ENCODE results near the gene ZNF780A. TPM values are rescaled to one million over a fixed set of nuclear protein-coding genes. Genes with fewer than 3 reads are reported as not detected.
"Not testable (repeated sequence)": the region's sequence is repeated elsewhere in the genome, so short reads cannot be mapped to it uniquely, and the experiment has no call there.

Gene ZNF780A
- total RNA-seq, 1 donor from 2014 or later = 8.1 TPM

DNA sequence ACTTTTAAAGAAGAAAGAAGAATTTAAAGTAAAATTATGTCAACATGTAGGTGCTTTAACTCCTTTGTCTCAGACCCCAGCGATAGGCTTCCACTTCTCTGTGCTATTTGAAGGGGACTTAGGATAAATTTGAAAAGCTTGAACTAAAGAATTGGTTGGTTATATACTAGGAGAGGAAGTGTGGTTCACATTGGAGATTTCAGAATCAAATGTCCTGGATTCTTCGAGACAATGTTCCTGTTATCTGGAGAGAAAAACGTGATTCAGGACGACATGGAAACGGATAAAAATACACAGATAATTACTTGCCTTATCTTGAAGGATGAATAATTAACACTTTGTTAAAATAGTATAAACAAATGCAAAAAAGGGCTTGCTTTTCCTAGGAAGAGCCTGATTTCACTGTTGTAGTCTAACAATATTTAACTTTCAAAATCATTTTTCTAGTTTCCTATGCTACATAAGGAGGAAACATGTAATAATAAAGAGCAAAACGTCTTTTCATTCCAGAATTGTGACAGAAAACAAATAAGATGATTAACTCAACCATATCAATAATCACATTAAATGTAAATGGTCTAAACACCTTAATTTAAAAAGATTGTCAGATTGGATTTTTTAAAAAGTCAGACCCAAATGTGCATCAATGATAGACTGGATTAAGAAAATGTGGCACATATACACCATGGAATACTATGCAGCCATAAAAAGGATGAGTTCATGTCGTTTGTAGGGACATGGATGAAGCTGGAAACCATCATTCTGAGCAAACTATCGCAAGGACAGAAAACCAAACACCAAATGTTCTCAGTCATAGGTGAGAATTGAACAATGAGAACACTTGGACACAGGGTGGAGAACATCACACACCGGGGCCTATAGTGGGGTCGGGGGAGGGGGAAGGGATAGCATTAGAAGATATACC, 724 bp upstream of the ZNF780A start:
- no peak for DNase-seq (ENCODE audit: missing footprints)
- ATAC-seq = no peak
- intact Hi-C loops (cut with DNase I) = no loop called here

- intact Hi-C loops (cut with DNase I) = no loop called here
- peak; percentile 36 for ATAC-seq
- no peak for DNase-seq (ENCODE audit: missing footprints)
Measured at GRCh38 chr19:40089462-40089861, 1.3 kb downstream of the ZNF780A start.

DNA sequence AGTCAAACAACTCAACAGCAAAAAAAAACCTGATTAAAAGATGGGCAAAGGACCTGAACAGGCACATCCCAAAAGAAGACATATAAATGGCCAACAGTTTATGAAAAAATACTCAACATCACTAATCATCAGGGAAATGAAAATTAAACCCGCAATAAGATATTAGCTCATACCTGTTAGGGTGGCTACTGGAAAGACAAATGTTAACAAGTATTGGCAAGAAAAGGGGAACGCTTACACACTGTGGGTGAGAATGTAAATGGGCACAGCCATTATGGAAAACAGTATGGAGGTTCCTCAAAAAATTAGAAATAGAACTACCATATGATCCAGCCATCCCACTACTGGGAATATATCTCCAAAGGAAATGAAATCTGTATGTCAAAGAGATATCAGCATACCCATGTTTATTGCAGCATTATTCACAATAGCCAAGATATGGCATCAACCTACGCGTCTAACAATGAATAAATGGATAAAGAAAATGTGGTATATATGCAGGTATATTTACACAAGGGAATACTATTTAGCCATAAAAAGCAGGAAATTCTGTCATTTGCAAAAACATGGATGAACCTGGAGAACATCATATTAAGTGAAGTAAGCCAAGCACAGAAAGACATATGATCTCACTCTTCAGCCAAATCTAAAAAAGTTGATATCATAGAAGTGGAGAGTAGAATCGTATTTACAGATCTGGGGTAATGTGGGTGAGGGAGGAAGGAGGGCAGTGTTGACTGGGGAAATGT, 2.3 kb downstream of the ZNF780A start:
- intact Hi-C loops (cut with DNase I) = no loop called here
- no peak for ATAC-seq
- no peak for DNase-seq (ENCODE audit: missing footprints)

DNA sequence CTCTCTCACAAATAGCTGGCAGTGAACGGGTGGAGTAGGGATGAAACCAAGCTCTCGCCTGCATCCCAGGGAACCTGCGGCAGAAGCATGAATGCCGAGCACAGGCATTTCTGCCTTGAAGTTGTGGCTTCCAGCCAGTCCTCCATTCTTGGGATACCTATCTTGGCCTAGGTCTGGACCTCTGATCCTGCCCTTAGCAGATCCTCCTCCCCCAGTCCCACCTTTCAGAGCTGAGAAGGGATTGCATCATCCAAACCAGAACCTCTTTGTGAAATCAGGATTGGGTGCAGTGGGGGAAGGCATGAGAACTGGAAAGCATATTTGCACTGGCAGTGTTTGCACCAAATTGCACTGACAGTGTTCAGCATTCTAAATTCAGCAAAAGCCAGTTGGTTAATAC, 5.8 kb downstream of the ZNF780A start:
- no peak for ATAC-seq
- intact Hi-C loops (cut with DNase I) = no loop called here
- no peak for DNase-seq (ENCODE audit: missing footprints)

GRCh38 chr19:40081411-40081810, 9.3 kb downstream of the ZNF780A start:
- DNase-seq (ENCODE audit: missing footprints) = no peak
- intact Hi-C loops (cut with DNase I) = no loop called here
- no peak for ATAC-seq

GRCh38 chr19:40080289-40080688, 10.5 kb downstream of the ZNF780A start:
- DNase-seq (ENCODE audit: missing footprints) = no peak
- intact Hi-C loops (cut with DNase I) = no loop called here

GRCh38 chr19:40078377-40078776, 12.4 kb downstream of the ZNF780A start:
- intact Hi-C loops (cut with DNase I) = no loop called here
- DNase-seq (ENCODE audit: missing footprints) = no peak
- no peak for ATAC-seq

More at GRCh38 chr19:40080289-40080688, 10.5 kb downstream of the ZNF780A start:
- ATAC-seq = no peak

DNA sequence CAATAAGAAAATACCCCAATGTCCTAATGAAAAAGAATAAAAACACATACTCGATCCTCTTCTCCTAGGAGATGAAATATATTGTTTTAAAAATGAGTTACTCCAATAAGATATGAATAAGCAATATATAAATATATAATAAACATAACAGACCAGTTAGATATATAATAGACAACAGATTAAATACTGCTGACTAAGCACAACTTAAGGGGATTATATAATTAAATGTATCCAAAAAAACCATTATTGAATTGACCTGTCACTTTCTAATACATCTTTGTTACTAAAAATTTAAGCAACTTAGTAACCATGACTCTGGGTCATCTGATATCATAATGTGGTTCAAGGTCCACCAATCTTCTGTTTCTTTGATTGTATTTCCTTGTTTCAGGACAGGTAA, 20.7 kb downstream of the ZNF780A start:
- no peak for DNase-seq (ENCODE audit: missing footprints)
- intact Hi-C loops (cut with DNase I) = no loop called here
- ATAC-seq = no peak

GRCh38 chr19:40059624-40060023, 31.1 kb downstream of the ZNF780A start:
- DNase-seq (ENCODE audit: missing footprints) (no peak), ATAC-seq (no peak)
- intact Hi-C loops (cut with DNase I) = no loop called here

GRCh38 chr19:40057166-40057565, 33.6 kb downstream of the ZNF780A start:
- no peak for ATAC-seq
- intact Hi-C loops (cut with DNase I) = no loop called here
- no peak for DNase-seq (ENCODE audit: missing footprints)

GRCh38 chr19:40056505-40056904, 34.2 kb downstream of the ZNF780A start:
- ATAC-seq (no peak), DNase-seq (ENCODE audit: missing footprints) (no peak)
- intact Hi-C loops (cut with DNase I) = no loop called here

DNA sequence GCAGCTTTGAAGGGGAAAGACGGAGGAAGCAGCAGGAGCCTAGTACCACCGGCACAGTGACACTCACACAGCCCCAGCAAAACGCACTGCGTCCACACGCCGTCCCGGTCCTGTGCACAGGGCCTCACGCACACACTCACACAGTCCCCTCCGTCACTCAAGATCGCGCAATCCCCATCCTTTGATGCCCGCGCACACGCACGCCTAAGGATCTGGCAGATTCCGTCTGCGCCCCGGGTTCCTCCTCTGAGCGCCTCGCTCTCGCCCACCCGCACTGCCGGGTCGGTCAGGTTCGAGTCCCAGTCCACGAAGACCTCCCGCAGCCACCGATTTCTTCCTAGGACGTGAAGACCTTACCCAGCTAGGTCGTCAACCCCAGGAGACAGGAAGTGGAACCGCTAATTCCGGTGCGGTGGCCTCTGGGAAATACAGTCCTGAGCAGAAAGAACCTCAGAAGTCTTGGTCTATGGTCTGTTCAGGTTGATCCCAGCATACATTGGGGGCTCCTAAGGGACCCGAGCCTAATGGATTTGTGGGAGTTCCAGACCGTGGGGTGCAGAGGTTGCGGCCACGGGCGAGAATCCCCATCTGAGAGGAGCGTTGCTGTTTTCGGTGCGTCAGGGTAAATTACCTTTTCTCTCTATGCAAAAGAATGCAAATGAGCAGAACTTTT, 34.8 kb downstream of the ZNF780A start, which contains the start of gene ZNF780B:
TSS of gene ZNF780B (minus strand) at position 400 of the 673 bp plus-strand sequence. CDS start 5,899 bp downstream, outside the sequence.
- intact Hi-C loops (cut with DNase I) = no loop called here
- DNase-seq (ENCODE audit: missing footprints) (peak; percentile 81), ATAC-seq (peak; percentile 94)

GRCh38 chr19:40055049-40055448, 35.7 kb downstream of the ZNF780A start:
- DNase-seq (ENCODE audit: missing footprints) (no peak), ATAC-seq (no peak)
- intact Hi-C loops (cut with DNase I) = no loop called here

GRCh38 chr19:40054632-40055031, 36.1 kb downstream of the ZNF780A start:
- ATAC-seq (no peak), DNase-seq (ENCODE audit: missing footprints) (no peak)
- intact Hi-C loops (cut with DNase I) = no loop called here

DNA sequence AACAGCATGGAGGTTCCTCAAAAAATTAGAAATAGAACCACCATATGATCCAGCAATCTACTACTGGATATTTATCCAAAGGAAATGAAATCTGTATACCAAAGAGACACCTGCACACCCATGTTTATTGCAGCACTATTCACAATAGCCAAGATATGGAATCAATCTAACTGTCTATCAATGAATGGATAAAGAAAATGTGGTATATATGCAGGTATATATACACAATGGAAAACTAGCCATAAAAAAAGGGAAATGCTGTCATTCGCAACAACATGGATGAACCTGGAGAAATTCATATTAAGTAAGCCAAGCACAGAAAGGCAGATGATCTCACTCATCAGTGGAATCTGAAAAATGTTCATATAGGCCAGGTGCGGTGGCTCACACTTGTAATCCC, 37.3 kb downstream of the ZNF780A start:
- intact Hi-C loops (cut with DNase I) = no loop called here
- no peak for ATAC-seq
- no peak for DNase-seq (ENCODE audit: missing footprints)

- intact Hi-C loops (cut with DNase I); DNase-seq (ENCODE audit: missing footprints); ATAC-seq: not testable (repeated sequence)
Measured at GRCh38 chr19:40041718-40042117, 49.0 kb downstream of the ZNF780A start.

- intact Hi-C loops (cut with DNase I); ATAC-seq; DNase-seq (ENCODE audit: missing footprints): not testable (repeated sequence)
Measured at GRCh38 chr19:40038047-40038446, 52.7 kb downstream of the ZNF780A start.

DNA sequence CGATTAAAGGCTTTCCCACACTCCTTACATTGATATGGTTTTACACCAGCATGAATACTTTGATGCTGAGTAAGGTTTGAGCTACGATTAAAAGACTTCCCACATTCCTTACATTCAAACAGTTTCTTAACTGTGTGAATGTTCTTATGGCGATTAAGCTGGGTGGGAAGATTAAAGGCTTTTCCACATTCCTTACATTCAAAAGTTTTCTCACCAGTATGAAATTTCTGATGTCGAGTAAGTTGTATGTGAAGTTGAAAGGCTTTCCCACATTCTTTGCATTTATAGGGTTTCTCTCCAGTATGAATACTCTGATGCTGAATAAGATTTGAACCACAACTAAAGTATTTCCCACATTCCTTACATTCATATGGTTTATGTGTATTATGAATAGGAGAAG, 54.7 kb downstream of the ZNF780A start:
- DNase-seq (ENCODE audit: missing footprints) (no peak), ATAC-seq (no peak)
- intact Hi-C loops (cut with DNase I) = no loop called here

DNA sequence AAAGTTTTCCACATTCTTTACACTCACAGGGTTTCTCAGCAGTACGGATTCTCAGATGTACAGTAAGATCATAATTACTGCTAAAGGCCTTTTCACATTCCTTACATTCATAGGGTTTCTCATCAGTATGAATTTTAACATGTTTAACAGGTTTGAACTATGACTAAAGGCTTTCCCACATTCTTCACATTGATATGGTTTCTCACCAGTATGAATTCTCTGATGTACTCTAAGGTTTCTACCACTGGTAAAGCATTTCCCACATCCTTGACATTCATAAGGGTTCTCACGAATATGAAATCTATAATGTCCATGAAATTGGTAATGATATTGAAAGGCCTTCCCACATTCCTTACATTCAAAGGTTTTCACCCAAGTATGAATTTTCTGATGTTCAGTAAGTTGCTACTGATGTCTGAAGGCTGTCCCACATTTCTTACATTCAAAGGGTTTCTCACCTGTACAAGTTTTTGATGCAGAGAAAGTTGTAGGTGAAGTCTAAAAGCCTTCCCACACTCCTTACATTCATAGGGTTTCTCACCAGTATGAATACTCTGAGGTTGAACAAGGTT, 56.7 kb downstream of the ZNF780A start:
- ATAC-seq (no peak), DNase-seq (ENCODE audit: missing footprints) (no peak)
- intact Hi-C loops (cut with DNase I) = no loop called here
